Esophagus muscularis mucosa (tissue), 4 donors: ENCODE measurements around the gene CEP250. TPM values are rescaled to one million over a fixed set of nuclear protein-coding genes. Genes with fewer than 3 reads are reported as not detected.

Source experiments
- DNase-seq: peaks from one replicate; pipeline ENCODE4 v3.0.0-alpha.2; 2017; ENCODE audit errors: extremely low spot score
- H3K27ac ChIP-seq, 4 donors: fragments of 200-600 bp; sonication (generic); replicated peaks in 1 of 4; 1 replicate in 3 of 4; 2 replicates in 1 of 4; pipeline ENCODE4 v1.5.1; 2016 to 2019; ENCODE audit warnings: mild to moderate bottlenecking in 1 of 4
- H3K27me3 ChIP-seq, 4 donors: fragments of 200-600 bp; sonication (generic); one replicate each; pipeline versions ENCODE4 v1.5.1 to v1.6.0; 2016 to 2019
- H3K36me3 ChIP-seq, 4 donors: fragments of 200-600 bp; sonication (generic); one replicate each; pipeline ENCODE4 v1.5.1; 2016 to 2019
- H3K4me1 ChIP-seq, 4 donors: fragments of 200-600 bp; sonication (generic); one replicate each; pipeline ENCODE4 v1.5.1; 2016 to 2019
- H3K4me3 ChIP-seq, 4 donors: fragments of 200-600 bp; sonication (generic); 1 replicate in 2 of 4; 2 replicates in 2 of 4; pipeline ENCODE4 v1.5.1; 2016 to 2019; ENCODE audit warnings: mild to moderate bottlenecking in 4 of 4, moderate library complexity in 1 of 4
- H3K9me3 ChIP-seq, 4 donors: fragments of 200-600 bp; sonication (generic); 1 replicate in 3 of 4; 2 replicates in 1 of 4; pipeline ENCODE4 v1.5.1; 2016 to 2019
- EP300 ChIP-seq: sonication (generic); formaldehyde crosslinking; IDR thresholded peaks from one replicate; pipeline ENCODE4 v1.6.1; 2017; ENCODE audit warnings: antibody characterized with exemption
- POLR2A ChIP-seq: fragments of 450-650 bp; IDR thresholded peaks from one replicate; pipeline ENCODE4 v1.6.1; 2017; ENCODE audit warnings: antibody characterized with exemption, moderate library complexity, mild to moderate bottlenecking, low read depth
- POLR2AphosphoS5 ChIP-seq, 2 donors: sonication (generic); formaldehyde crosslinking; IDR thresholded peaks; one replicate each; pipeline ENCODE4 v1.6.1; 2017; ENCODE audit warnings: antibody characterized with exemption in 2 of 2
- WGBS: methylation state at CpG from one replicate; pipeline ENCODE4 v1.1.5; 2018; 5-methylcytosine and 5-hydroxymethylcytosine counted together
- intact Hi-C: fragments of 100-400 bp; cut with DNase I; formaldehyde crosslinking; loops from one replicate; pipeline ENCODE4 v1.15.1; 2023
- total RNA-seq, 4 donors: library from RNA; depleted of rRNA; stranded (reverse); fragments of >200 nt; gene quantifications; one replicate each; pipeline versions ENCODE4 v1.1.0 to v1.2.1, GENCODE V29; 2016
- TF ChIP-seq, protein P1 (sequence below), 3 experiments: fragments of 200-600 bp in 2 of 3; fragments of 450-650 bp in 1 of 3; sonication (generic) in 2 of 3; IDR thresholded peaks; one replicate each; pipeline ENCODE4 v1.5.1; 2017 to 2019; ENCODE audit warnings: antibody characterized with exemption in 3 of 3, mild to moderate bottlenecking in 2 of 3, moderate library complexity in 1 of 3

Gene CEP250
- total RNA-seq, 4 donors from 2014 or later: 17.7 to 35.8 (median 23.7) TPM

DNA sequence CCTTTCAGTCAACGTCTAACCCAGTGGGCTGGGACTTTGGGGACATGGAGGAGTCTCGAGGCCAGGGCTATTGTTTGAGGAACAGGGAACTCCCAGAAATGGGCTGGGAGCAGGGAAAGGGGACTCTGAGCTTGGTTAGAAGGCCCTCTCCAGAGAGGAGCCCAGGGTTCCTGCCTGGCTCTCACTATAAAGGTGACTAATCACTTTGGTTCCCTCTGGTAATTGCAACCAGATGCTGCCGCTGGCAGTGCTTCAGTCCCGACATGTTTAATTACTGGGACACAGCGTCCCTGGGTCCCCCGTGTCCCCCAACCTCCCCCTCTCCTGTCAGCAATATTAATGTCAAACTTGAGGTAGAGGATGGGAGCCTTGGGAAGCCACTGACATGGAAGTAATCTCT lies 12.4 kb upstream of the CEP250 start:
- Histone ChIP-seq H3K9me3 (no peaks in the 10 kb centered on the region), H3K36me3 (no peaks in the 10 kb centered on the region), H3K27me3 (peaks cover 0 to 11% (median 0%) of the 10 kb centered on the region in 4 donors), H3K27ac (no peak overlapping the region), H3K4me3 (no peak overlapping the region), H3K4me1 (peaks cover 3 to 22% (median 21%) of the 10 kb centered on the region in 4 donors)
- TF ChIP-seq, protein P1, sequence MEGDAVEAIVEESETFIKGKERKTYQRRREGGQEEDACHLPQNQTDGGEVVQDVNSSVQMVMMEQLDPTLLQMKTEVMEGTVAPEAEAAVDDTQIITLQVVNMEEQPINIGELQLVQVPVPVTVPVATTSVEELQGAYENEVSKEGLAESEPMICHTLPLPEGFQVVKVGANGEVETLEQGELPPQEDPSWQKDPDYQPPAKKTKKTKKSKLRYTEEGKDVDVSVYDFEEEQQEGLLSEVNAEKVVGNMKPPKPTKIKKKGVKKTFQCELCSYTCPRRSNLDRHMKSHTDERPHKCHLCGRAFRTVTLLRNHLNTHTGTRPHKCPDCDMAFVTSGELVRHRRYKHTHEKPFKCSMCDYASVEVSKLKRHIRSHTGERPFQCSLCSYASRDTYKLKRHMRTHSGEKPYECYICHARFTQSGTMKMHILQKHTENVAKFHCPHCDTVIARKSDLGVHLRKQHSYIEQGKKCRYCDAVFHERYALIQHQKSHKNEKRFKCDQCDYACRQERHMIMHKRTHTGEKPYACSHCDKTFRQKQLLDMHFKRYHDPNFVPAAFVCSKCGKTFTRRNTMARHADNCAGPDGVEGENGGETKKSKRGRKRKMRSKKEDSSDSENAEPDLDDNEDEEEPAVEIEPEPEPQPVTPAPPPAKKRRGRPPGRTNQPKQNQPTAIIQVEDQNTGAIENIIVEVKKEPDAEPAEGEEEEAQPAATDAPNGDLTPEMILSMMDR (IDR thresholded peaks at IDR 0.05): no peak
- TF ChIP-seq POLR2AphosphoS5 (IDR thresholded peaks at IDR 0.05) (no peak), POLR2A (no peak), EP300 (no peak)
- no peak for DNase-seq
- WGBS: 44% methylated on average over 6 of the region's 6 CpGs
- intact Hi-C loops: no loop called here

DNA sequence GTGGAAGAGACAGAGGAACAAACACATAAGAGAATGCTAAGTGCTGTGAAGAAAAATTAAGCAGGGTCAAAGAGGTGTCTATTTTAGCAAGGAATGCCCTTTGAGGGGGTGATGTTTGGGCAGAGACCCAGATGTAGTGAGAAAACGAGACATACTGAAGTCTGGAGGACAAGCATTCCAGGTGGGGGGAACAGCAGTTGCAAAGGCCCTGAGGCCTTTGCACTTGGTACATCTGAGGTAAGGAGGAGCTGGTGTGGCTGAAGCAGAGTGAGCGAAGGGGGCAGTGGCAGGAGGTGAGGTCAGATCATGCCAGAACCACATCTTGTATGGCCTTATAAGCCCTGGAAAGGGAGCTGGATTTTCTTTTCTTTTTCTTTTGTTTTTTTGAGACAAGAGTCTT lies 11.2 kb upstream of the CEP250 start:
- 86% methylated on average over 2 of the region's 2 CpGs for WGBS
- Histone ChIP-seq H3K27ac (no peak overlapping the region), H3K4me1 (peaks cover 0 to 10% (median 9%) of the 10 kb centered on the region in 4 donors), H3K9me3 (no peaks in the 10 kb centered on the region), H3K27me3 (peaks cover 0 to 11% (median 0%) of the 10 kb centered on the region in 4 donors), H3K36me3 (no peaks in the 10 kb centered on the region), H3K4me3 (no peak overlapping the region)
- TF ChIP-seq EP300 (no peak), POLR2A (no peak), POLR2AphosphoS5 (IDR thresholded peaks at IDR 0.05) (no peak)
- TF ChIP-seq, protein P1 (IDR thresholded peaks at IDR 0.05): no peak
- no peak for DNase-seq
- intact Hi-C loops: no loop called here

DNA sequence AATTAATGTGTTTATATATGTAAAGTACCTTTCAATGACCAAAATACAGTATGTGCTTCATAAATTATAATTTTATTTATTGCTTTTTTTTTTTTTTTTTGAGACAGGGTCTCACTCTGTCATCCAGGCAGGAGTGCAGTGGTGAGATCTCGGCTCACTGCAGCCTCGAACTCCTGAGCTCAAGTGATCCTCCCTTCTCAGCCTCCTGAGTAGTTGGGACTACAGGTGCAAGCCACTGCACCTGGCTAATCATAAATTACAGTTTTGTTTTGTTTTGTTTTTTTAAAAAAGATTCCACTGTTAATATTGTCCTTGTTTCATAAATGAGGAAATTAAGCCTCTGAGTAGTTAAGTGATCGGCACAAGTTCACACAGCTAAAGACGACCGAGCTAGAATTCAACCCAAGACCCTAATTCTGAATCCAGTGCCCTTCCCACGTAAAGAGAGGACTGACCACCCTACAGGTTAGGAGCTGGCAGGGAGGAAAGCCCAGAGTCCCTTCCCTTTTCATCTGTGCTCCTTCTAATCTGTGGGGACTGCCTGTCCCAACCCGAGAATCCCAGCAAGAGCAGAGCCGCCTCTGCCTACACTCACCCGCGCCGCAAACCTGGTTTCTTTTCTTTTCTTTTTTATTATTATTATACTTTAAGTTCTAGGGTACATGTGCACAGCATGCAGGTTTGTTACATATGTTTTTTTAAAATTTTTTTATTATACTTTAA lies 8.9 kb upstream of the CEP250 start:
- Histone ChIP-seq H3K9me3 (no peaks in the 10 kb centered on the region), H3K36me3 (no peaks in the 10 kb centered on the region), H3K27ac (no peak overlapping the region), H3K27me3 (peaks cover 0 to 11% (median 0%) of the 10 kb centered on the region in 4 donors), H3K4me1 (peaks cover 0 to 7% (median 5%) of the 10 kb centered on the region in 4 donors), H3K4me3 (peak overlapping the region; percentile 44 to 55 (median 50))
- 63% methylated on average over 11 of the region's 11 CpGs for WGBS
- no peak for DNase-seq
- intact Hi-C loops: loop anchor here (2.0 kb wide), 1 partner anchor 142 kb away; no protein-coding TSS in a partner anchor
- TF ChIP-seq EP300: no peak
- TF ChIP-seq, protein P1 (IDR thresholded peaks at IDR 0.05): no peak
- TF ChIP-seq POLR2AphosphoS5 (IDR thresholded peaks at IDR 0.05): no peak
- TF ChIP-seq POLR2A: no peak

DNA sequence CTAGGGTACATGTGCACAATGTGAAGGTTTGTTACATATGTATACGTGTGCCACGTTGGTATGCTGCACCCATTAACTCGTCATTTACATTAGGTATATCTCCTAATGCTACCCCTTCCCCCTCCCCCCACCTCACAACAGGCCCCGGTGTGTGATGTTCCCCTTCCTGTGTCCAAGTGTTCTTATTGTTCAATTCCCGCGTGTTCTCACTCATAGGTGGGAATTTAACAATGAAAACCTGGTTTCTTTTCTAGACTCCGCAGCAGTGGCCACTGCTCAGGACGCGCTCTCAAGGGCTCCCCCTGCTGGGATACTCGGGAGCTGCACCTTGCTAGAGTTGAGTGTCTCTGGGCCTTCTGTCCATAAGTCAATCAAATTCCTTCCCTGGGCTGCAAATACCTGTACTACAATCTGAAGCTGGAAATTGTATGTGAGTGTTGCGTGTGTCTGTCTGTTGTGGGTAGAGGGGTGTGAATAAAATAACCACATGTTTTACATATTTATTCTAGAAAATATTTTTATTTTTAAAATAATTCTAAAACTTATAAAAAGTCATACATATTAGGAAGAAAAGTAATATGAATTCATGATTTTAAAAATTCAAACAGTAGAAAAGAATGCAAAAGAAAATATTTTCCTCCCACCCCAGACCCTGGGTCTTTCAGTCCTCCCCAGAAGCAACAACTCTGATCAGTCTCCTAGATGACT lies 8.2 kb upstream of the CEP250 start:
- intact Hi-C loops: loop anchor here (2.0 kb wide), 1 partner anchor 142 kb away; no protein-coding TSS in a partner anchor
- Histone ChIP-seq H3K27me3 (peaks cover 0 to 11% (median 0%) of the 10 kb centered on the region in 4 donors), H3K4me3 (peak overlapping the region; percentile 44 to 55 (median 50)), H3K36me3 (no peaks in the 10 kb centered on the region), H3K4me1 (peaks cover 0 to 7% (median 5%) of the 10 kb centered on the region in 4 donors), H3K27ac (no peak overlapping the region), H3K9me3 (no peaks in the 10 kb centered on the region)
- 3% methylated on average over 11 of the region's 11 CpGs for WGBS
- DNase-seq: peak; percentile 97
- TF ChIP-seq POLR2AphosphoS5 (IDR thresholded peaks at IDR 0.05) (peak in 1 of 2 donors; percentile 39), EP300 (no peak), POLR2A (no peak)
- TF ChIP-seq, protein P1 (IDR thresholded peaks at IDR 0.05): peak; percentile 92 to 100 (median 95)
